NB4 (cell line): ENCODE measurements around the gene NUP188.

Source experiments
- MYC ChIP-seq: IDR thresholded peaks from 2 replicates; pipeline ENCODE4 v1.6.1; 2011; ENCODE audit warnings: low read depth, low read length
- POLR2A ChIP-seq: IDR thresholded peaks from 2 replicates; pipeline ENCODE4 v1.6.1; 2011; ENCODE audit warnings: mild to moderate bottlenecking; ENCODE audit not compliant: insufficient read length; ENCODE audit errors: extremely low read depth
- TF ChIP-seq, protein P1 (sequence below): IDR thresholded peaks from one replicate; pipeline ENCODE4 v1.5.1; 2012; ENCODE audit warnings: low read depth, low read length

DNA sequence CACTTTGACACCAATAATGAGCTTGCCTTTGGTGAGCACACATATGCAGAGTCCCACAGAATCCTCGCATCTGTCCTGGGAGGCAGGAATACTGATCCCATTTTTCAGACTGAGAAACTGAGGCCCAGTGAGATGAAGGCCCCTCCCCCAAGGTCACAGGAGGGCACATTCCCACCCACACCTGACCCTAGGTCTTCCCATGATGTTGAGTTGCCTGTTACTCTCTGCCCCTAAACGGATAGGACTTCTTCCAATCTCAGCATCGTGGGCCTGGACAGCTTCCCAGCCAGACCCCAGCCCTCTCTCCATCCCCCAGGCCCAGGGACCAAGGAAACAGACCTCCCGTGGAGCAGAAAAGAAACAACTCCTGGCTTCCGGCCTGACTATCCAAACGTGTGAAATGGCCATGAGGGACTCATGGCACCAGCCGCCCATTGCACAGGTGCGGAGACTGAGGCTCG is 79.8 kb downstream of the NUP188 start:
- TF ChIP-seq POLR2A (no peak), MYC (no peak)
- TF ChIP-seq, protein P1, sequence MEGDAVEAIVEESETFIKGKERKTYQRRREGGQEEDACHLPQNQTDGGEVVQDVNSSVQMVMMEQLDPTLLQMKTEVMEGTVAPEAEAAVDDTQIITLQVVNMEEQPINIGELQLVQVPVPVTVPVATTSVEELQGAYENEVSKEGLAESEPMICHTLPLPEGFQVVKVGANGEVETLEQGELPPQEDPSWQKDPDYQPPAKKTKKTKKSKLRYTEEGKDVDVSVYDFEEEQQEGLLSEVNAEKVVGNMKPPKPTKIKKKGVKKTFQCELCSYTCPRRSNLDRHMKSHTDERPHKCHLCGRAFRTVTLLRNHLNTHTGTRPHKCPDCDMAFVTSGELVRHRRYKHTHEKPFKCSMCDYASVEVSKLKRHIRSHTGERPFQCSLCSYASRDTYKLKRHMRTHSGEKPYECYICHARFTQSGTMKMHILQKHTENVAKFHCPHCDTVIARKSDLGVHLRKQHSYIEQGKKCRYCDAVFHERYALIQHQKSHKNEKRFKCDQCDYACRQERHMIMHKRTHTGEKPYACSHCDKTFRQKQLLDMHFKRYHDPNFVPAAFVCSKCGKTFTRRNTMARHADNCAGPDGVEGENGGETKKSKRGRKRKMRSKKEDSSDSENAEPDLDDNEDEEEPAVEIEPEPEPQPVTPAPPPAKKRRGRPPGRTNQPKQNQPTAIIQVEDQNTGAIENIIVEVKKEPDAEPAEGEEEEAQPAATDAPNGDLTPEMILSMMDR = no peak
